NK-92 (cell line): ENCODE data around the gene LRRIQ1.
"Not testable (repeated sequence)": the region's sequence is repeated elsewhere in the genome, so short reads cannot be mapped to it uniquely, and the experiment has no call there.

Source experiments
- DNase-seq: peaks from one replicate; lab custom pipeline; 2025; ENCODE audit not compliant: unreplicated experiment; lab: John Stamatoyannopoulos, UW

Gene LRRIQ1

GRCh38 chr12:85036234-85036707 is at the start of gene LRRIQ1, which contains the start of gene TSPAN19:
LRRIQ1 (plus strand) TSS chr12:85036351; CDS start chr12:85038177, 1,826 bp downstream.
TSPAN19 (minus strand) TSS chr12:85036277; CDS start chr12:85029946, 6,331 bp downstream.
- DNase-seq: no peak

DNA sequence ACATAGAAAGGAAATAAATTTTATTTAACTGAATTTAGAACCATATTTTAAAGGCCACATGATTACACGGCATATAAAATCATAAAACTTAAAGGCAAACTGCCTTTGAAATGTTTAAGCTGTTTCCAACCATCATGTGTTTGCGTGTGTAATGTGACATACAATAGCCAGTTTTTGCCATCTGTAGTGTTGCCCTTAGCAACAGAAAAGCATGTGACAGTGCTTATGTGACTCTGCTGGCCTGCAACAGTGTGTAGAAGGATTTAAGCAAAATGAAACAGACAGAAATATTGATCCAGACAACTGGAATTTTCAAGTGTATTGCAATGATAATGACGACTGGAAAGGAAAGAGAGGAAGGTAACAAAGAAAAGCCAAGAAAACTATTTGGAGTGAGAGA is 49.6 kb upstream of the LRRIQ1 start:
- no peak for DNase-seq

- no peak for DNase-seq
Measured at GRCh38 chr12:84994426-84994825, 41.7 kb upstream of the LRRIQ1 start.

- DNase-seq: no peak
Measured at GRCh38 chr12:84995641-84996040, 40.5 kb upstream of the LRRIQ1 start.

DNA sequence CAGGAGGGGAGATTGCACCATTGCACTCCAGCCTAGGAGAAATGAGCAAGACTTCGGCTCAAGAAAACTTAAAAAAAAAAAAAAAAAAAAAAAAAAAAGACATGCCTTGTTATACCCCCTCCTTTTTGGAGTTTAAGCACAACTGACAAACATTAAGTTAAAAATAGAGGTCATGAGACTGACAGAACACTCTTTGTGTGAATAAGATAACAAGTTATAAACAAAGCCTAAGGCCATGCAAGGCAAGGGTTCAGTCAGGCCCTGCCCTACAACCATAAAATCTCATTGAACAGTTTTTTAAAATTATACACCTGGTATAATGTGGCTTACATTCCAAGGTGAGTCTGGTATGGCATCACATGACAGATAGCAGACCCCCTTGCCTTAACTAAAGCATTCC is 39.4 kb upstream of the LRRIQ1 start:
- DNase-seq: no peak

- DNase-seq: no peak
Measured at GRCh38 chr12:84998341-84998740, 37.8 kb upstream of the LRRIQ1 start.

DNA sequence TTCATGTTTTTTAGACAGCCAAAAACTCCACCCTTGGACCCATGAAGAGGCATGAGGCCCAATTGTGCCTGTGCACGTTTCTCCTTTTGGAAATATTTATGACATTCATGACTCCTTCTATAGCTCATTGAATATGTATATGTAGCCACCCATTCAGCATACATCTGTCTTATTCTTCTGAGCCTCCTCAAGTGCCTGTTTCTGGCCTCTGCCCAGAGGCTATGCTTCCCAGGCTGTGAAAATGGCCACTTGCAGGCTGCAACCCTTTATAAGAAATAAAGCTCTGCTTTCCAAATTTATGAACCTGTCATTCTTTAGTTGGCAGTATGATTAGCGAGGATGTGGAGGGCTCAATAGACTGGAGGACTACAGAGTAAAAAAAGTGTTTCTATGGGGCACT is 35.4 kb upstream of the LRRIQ1 start:
- no peak for DNase-seq

DNA sequence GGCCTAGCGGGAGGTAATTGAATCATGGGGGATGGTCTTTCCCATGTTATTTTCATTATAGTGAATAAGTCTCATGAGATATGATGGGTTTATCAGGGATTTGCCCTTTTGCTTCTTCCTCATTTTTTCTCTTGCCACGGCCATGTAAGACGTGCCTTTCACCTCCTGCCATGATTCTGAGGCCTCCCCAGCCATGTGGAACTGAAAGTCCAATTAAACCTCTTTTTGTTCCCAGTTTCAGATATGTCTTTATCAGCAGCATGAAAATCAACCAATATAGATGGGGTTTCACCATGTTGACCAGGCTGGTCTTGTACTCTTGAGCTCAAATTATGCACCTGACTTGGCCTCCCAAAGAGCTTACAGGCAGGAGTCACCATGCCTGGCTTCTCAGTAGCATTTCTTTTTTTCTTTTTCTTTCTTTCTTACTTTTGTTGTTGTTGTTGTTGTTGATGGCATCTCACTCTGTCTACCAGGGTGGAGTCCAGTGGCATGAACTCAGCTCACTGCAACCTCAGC is 33.3 kb upstream of the LRRIQ1 start:
- DNase-seq: no peak

GRCh38 chr12:85004204-85004603 is 31.9 kb upstream of the LRRIQ1 start:
- DNase-seq: no peak

- not testable (repeated sequence) for DNase-seq
Measured at GRCh38 chr12:85005047-85005446, 31.1 kb upstream of the LRRIQ1 start.

GRCh38 chr12:85005615-85006014 is 30.5 kb upstream of the LRRIQ1 start:
- DNase-seq: no peak

- DNase-seq: no peak
Measured at GRCh38 chr12:85006206-85006605, 29.9 kb upstream of the LRRIQ1 start.

- no peak for DNase-seq
Measured at GRCh38 chr12:85007836-85008235, 28.3 kb upstream of the LRRIQ1 start.

GRCh38 chr12:85016413-85016812 is 19.7 kb upstream of the LRRIQ1 start:
- DNase-seq: no peak

DNA sequence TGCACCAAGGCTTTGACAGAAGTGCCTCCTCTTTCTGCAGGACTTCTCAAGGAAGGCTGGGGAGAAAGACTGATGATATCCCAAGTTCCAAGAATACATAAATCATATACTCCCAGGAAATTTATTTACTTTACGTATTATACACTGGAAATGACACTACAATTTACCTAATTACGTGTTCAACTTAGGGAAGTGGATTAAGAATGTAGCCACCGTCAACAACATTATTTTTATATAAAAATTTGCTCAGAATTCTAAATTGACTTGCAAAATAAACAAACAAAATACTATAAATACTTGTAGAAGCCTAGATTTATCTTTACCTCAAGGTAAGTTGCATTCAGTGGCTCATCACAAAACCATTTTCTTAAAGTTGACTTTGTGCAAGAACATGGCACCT is 19.0 kb upstream of the LRRIQ1 start:
- DNase-seq: no peak

- no peak for DNase-seq
Measured at GRCh38 chr12:85017618-85018017, 18.5 kb upstream of the LRRIQ1 start.

- DNase-seq: no peak
Measured at GRCh38 chr12:85018098-85018497, 18.1 kb upstream of the LRRIQ1 start.

DNA sequence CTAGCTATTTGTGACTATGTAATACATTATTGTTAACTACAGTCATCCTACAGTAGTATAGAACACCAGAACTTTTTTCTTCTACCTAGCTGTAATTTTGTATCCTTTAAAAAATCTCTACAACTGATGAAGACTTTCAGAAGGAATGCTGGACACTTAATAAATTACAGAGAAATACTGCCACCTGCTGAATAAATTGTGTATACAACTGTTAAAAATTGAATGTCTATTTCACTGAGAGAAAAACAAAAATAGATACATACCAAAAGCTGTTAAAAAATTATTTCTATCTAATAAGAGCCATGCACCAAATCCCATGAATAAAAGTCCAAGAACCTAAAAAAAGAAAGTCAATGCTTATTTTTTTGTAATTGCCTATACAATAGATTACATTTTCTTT is 6.7 kb upstream of the LRRIQ1 start:
- no peak for DNase-seq

- DNase-seq: no peak
Measured at GRCh38 chr12:85036733-85037132, 582 bp downstream of the LRRIQ1 start.

DNA sequence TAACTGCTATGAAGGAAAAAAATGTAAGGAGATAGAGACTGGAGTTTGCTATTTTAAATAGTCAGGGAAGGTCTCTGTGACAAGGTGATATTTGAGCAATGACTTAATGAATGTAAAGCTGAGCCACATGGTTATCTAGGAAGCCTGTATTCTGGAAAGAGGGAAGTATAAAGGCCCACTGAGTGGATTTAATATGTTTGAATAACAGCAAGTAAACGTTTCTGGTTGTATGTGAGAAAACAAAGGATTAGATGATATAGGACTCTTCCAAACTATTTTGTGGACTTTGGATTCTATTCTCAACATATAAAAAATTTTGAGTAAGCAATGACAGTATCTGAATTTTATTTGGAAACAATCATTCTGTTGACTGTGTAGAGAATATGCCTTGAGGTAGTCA is 5.2 kb downstream of the LRRIQ1 start:
- DNase-seq: no peak

GRCh38 chr12:85043829-85044228 is 7.7 kb downstream of the LRRIQ1 start:
- no peak for DNase-seq

- no peak for DNase-seq
Measured at GRCh38 chr12:85057370-85057963, 21.3 kb downstream of the LRRIQ1 start.

- DNase-seq: no peak
Measured at GRCh38 chr12:85058339-85058738, 22.2 kb downstream of the LRRIQ1 start.
